Activated CD4-positive, alpha-beta T cell treated with anti-CD3 and anti-CD28 coated beads for 24 hours (primary cell): ENCODE results near the gene DROSHA.
"Not testable (repeated sequence)": the region's sequence is repeated elsewhere in the genome, so short reads cannot be mapped to it uniquely, and the experiment has no call there.

Source experiments
- DNase-seq, 2 donors: peaks; one replicate each; pipeline ENCODE4 v3.0.0-alpha.2; 2020; ENCODE audit warnings: low read depth in 2 of 2

Gene DROSHA

GRCh38 chr5:31381299-31381698 is 150.6 kb downstream of the DROSHA start:
- DNase-seq: no peak

DNA sequence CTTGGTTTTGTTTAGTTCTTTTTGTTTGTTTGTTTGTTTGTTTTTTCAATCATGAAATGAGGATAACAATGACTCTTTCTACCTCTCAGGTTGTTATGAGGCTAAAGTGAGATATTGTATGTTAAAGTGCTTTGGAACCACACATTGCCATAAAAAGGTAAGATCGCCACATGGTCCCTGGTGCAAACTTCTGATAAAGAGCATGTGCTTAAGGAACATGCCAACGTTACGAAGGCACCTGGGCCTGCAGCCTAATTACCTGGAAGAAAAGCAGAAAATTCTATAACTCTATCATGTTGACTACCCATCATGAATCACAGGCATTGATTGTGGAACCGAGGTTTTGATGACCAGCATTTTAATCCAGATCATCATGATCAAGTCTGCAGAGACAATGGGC is 151.8 kb downstream of the DROSHA start:
- DNase-seq: no peak

DNA sequence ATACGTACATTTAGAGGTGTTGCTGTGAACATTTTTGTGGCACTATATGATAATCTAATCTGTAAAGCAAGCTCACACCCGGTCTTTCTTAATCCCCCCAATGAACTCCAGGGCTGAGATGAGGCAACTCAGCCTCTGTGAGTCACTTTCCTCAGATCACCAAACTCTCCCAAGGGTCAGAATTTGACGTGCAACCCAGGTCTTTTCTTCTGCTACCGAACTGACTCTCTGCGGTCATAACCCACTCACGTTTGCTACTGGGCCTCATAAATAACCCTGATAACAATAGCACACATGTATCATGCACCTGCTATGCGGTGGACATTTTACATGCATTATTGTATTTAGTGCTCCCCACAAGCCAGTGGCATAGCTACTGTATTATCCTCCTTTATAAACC is 153.1 kb downstream of the DROSHA start:
- DNase-seq: no peak

DNA sequence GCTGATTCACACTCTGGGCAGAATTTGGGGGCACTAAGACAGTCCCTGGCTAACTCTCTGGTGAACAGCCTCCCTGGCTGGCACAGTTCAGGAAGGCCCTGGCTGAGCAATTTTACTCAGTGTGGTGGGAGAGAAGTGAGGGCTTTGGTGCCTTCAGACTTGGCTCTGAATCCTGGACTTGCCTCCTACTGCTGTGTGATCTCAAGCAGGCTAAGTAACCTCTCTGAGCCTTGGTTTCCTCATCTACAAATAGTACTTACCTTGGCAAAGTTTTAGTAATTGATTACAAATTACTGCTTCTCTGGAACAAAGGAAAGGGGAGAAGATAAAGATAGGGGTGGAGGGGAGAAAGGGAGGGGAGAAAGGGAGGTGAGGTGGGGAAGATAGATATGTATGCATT is 153.8 kb downstream of the DROSHA start:
- DNase-seq: no peak

- no peak for DNase-seq
Measured at GRCh38 chr5:31377274-31377946, 154.5 kb downstream of the DROSHA start.

- no peak for DNase-seq
Measured at GRCh38 chr5:31375999-31376720, 155.7 kb downstream of the DROSHA start.

GRCh38 chr5:31372124-31372523 is 159.8 kb downstream of the DROSHA start:
- no peak for DNase-seq

- DNase-seq: no peak
Measured at GRCh38 chr5:31366941-31367340, 165.0 kb downstream of the DROSHA start.

- DNase-seq: no peak
Measured at GRCh38 chr5:31365776-31366175, 166.1 kb downstream of the DROSHA start.

DNA sequence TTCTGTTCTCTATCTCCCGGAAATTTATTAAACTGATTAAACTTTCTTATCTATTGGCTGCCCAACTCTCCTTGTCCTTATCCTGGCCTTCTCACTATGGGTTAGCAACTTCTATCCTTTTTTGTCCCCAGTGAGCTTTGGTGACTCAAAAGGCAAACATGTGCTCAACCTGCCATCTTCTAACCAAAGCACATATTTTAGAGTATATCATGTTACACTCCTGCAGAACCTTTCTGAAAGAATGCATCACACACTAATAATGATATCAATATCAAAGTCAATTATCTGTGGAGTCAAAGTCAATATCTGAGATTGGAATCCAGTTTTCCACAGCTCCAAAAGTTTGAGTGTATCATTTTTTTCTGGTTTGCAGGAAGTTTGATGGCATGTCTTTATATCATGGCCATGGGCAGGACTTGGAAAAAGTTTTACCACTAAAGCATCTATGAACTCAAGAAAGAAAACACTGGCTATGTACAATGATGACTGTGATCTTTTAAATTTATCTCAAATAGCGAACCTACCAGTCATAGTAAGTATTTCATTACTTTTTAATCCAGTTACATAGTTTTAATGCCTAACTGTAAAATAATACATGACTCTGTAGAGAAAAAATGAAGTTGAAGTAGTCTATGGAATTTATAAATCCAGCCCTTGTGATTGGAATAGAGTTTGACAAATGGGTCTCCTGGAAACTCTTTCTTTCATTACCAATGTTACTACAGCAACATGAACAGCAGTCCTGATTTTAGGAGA is 166.8 kb downstream of the DROSHA start:
- no peak for DNase-seq

GRCh38 chr5:31362931-31363568 is 168.8 kb downstream of the DROSHA start:
- no peak for DNase-seq

- no peak for DNase-seq
Measured at GRCh38 chr5:31362529-31362900, 169.4 kb downstream of the DROSHA start.

- DNase-seq: not testable (repeated sequence)
Measured at GRCh38 chr5:31361704-31362528, 170.0 kb downstream of the DROSHA start.

- DNase-seq: no peak
Measured at GRCh38 chr5:31361234-31361633, 170.7 kb downstream of the DROSHA start.

GRCh38 chr5:31359839-31360238 is 172.1 kb downstream of the DROSHA start:
- DNase-seq: no peak

DNA sequence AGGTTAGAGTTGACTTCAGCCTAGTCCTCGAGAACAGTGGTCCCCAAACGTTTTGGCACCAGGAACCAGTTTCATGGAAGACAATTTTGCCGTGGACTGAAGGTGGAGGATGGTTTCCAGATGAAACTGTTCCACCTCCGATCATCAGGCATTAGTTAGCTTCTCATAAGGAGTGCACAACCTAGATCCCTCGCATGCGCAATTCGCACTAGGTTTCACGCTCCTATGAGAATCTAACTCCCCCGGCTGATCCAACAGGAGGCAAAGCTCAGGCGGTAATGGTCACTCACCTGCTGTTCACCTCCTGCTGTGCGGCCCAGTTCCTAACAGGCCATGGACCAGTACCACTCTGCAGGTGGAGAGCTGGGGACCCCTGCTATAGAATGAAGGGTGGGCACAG is 174.9 kb downstream of the DROSHA start:
- no peak for DNase-seq

DNA sequence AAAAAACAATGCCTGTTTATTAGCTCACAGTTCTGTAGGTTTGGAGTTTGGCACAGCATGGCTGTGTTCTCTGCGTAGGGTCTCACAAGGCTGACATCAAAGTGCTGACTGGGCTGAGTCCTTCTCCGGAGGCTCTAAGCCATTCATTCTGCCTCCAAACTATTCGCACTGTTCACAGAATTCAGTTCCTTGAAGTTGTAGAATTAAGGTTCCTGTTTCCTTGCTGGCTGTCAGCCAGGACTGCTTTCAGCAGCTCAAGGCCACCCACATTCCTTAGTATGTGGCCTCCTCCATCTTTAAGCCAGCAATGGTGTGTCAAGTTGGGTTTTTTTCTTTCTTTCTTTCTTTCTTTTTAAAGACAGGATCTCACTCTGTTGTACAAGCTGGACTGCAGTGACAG is 176.6 kb downstream of the DROSHA start:
- DNase-seq: no peak
